K562 (cell line): ENCODE results near the gene OXTR. TPM values are rescaled to one million over a fixed set of nuclear protein-coding genes. Genes with fewer than 3 reads are reported as not detected.

Experiments
- ATAC-seq: fragments of 200-7000 bp; cut with Tn5 transposase; 3 replicates; pipeline ENCODE4 v1.9.1; 2020; ENCODE audit warnings: moderate library complexity
- BruUV-seq: library from RNA; stranded (reverse); fragments of 400-500 nt; replicated peaks from 2 replicates; lab custom pipeline; 2021; lab: Mats Ljungman, UMichigan
- CTCF ChIA-PET: fragments of 300-600 bp; formaldehyde crosslinking; extraction: SDS; loops from one replicate; lab custom pipeline; 2021; ENCODE audit warnings: low intra/inter-chr PET ratio; lab: Yijun Ruan, JAX
- POLR2A ChIA-PET: fragments of 300-600, 350-650 bp; sonication (Branson Sonifier 250); formaldehyde crosslinking; extraction: SDS; loops from one replicate; lab custom pipeline; 2021; ENCODE audit warnings: antibody characterized with exemption, inconsistent platforms; lab: Yijun Ruan, JAX
- DNase-seq, 4 experiments: peaks; one replicate each; pipeline versions ENCODE4 v3.0.0 to v3.0.0-alpha.2; 2011 to 2018; ENCODE audit warnings: low spot score in 3 of 4, mixed read lengths in 3 of 4; ENCODE audit errors: extremely low read depth in 1 of 4
- FAIRE-seq: peaks from 2 replicates; lab custom pipeline; 2011; peaks lifted over from hg19 to GRCh38; lab: Jason Lieb, UNC
- H2AFZ ChIP-seq: 2 replicates; pipeline ENCODE4 v1.6.0; 2011; ENCODE audit warnings: low read depth, low read length, control low read depth, inconsistent platforms
- H3K27ac ChIP-seq: fragments of 200-600 bp; 3 replicates; pipeline ENCODE4 v1.8.0; 2011; ENCODE audit warnings: low read depth, mild to moderate bottlenecking, control low read depth, inconsistent platforms, low read length, moderate library complexity, mixed read lengths; ENCODE audit errors: extremely low read depth
- H3K27me3 ChIP-seq, 2 experiments: fragments of 300-600 bp in 1 of 2; 2 replicates in 1 of 2; 3 replicates in 1 of 2; pipeline versions ENCODE4 v1.6.0 to v1.8.0; 2011; ENCODE audit warnings: inconsistent platforms in 2 of 2, low read length in 2 of 2, mild to moderate bottlenecking in 1 of 2, mixed read lengths in 1 of 2, moderate library complexity in 1 of 2; ENCODE audit not compliant: control insufficient read depth in 2 of 2, insufficient read depth in 2 of 2
- H3K36me3 ChIP-seq: fragments of 300-600 bp; 3 replicates; pipeline ENCODE4 v1.8.0; 2011; ENCODE audit warnings: mild to moderate bottlenecking, low read length, inconsistent platforms; ENCODE audit not compliant: control insufficient read depth, insufficient read depth
- H3K4me1 ChIP-seq, 2 experiments: fragments of 200-600 bp in 1 of 2; replicated peaks in 1 of 2; 2 replicates in 1 of 2; 3 replicates in 1 of 2; pipeline versions ENCODE4 v1.5.1 to v1.8.0; 2011; ENCODE audit warnings: inconsistent platforms in 2 of 2, low read length in 2 of 2, mild to moderate bottlenecking in 1 of 2, mixed read lengths in 1 of 2, moderate library complexity in 1 of 2; ENCODE audit not compliant: control insufficient read depth in 2 of 2, insufficient read depth in 2 of 2
- H3K4me2 ChIP-seq: 2 replicates; pipeline ENCODE4 v1.6.1; 2011; ENCODE audit warnings: low read length, control low read depth, inconsistent platforms, mixed read lengths; ENCODE audit not compliant: insufficient read depth
- H3K4me3 ChIP-seq: fragments of 200-600 bp; sonication (generic), shearing (Covaris generic); 2 replicates; pipeline ENCODE4 v1.5.1; 2016; ENCODE audit warnings: control low read depth, inconsistent platforms
- H3K79me2 ChIP-seq: fragments of 200-600 bp; 3 replicates; pipeline ENCODE4 v1.8.0; 2011; ENCODE audit warnings: low read length, inconsistent platforms; ENCODE audit not compliant: control insufficient read depth, insufficient read depth
- H3K9ac ChIP-seq, 2 experiments: 2 replicates each; pipeline versions ENCODE4 v1.6.0 to v1.6.1; 2011; ENCODE audit warnings: low read depth in 2 of 2, low read length in 2 of 2, control low read depth in 1 of 2, inconsistent platforms in 1 of 2, mild to moderate bottlenecking in 1 of 2, mixed read lengths in 1 of 2; ENCODE audit not compliant: insufficient read depth in 1 of 2
- H3K9me1 ChIP-seq: one replicate; pipeline ENCODE4 v1.6.0; 2011; ENCODE audit warnings: inconsistent platforms, mild to moderate bottlenecking, low read length, moderate library complexity; ENCODE audit not compliant: control insufficient read depth, insufficient read depth
- H3K9me3 ChIP-seq: replicated peaks from 2 replicates; pipeline ENCODE4 v1.5.1; 2011; ENCODE audit warnings: low read depth, low read length, inconsistent platforms; ENCODE audit not compliant: control insufficient read depth, insufficient read depth
- H4K20me1 ChIP-seq: replicated peaks from 2 replicates; pipeline ENCODE4 v1.6.1; 2011; ENCODE audit warnings: low read length, inconsistent platforms, mixed read lengths; ENCODE audit not compliant: control insufficient read depth, insufficient read depth
- CBX8 ChIP-seq: fragments of 200-600 bp; sonication (generic); IDR thresholded peaks from 2 replicates; pipeline ENCODE4 v1.6.1; 2012; ENCODE audit warnings: borderline replicate concordance, mixed run types, low read depth, mild to moderate bottlenecking, moderate library complexity, mixed read lengths, low read length, control low read depth, inconsistent platforms; ENCODE audit not compliant: poor library complexity, severe bottlenecking; ENCODE audit errors: extremely low read depth
- NCOA2 ChIP-seq, 2 experiments: fragments of 450-650 bp; IDR thresholded peaks; 2 replicates each; pipeline ENCODE4 v1.6.1; 2018; ENCODE audit warnings: mild to moderate bottlenecking in 2 of 2, moderate library complexity in 1 of 2; ENCODE audit not compliant: partially characterized antibody in 2 of 2
- PCBP2 ChIP-seq: fragments of 200-400 bp; formaldehyde crosslinking; IDR thresholded peaks from 2 replicates; pipeline ENCODE4 v1.6.1; 2018; ENCODE audit warnings: low read length, low read depth, mild to moderate bottlenecking, moderate library complexity; ENCODE audit not compliant: poor library complexity, severe bottlenecking
- SP2 ChIP-seq: IDR thresholded peaks from 2 replicates; pipeline ENCODE4 v1.6.1; 2011; ENCODE audit warnings: mild to moderate bottlenecking, low read depth, low read length, moderate library complexity; ENCODE audit not compliant: poor library complexity, severe bottlenecking; ENCODE audit errors: extremely low read depth
- U2AF2 ChIP-seq: fragments of 200-400 bp; formaldehyde crosslinking; optimal IDR thresholded peaks from 2 replicates; pipeline ENCODE3; 2017; ENCODE audit warnings: low read depth, mild to moderate bottlenecking, low read length
- ZNF347 ChIP-seq: fragments of 450-650 bp; formaldehyde crosslinking; IDR thresholded peaks from 2 replicates; pipeline ENCODE4 v1.4.0; 2020; ENCODE audit warnings: low read depth, mild to moderate bottlenecking, moderate library complexity
- ZNF507 ChIP-seq: conservative IDR thresholded peaks from 2 replicates; pipeline ENCODE4 v1.6.1; 2017; ENCODE audit warnings: missing genetic modification characterization, missing compliant biosample characterization
- WGBS: fragments of 100-300 bp; shearing (Covaris generic); methylation state at CpG from one replicate; pipeline ENCODE4 v1.1.6; 2016; ENCODE audit warnings: low coverage, mixed read lengths; ENCODE audit not compliant: insufficient coverage; ENCODE audit errors: missing lambda C conversion rate; 5-methylcytosine and 5-hydroxymethylcytosine counted together
- in situ Hi-C: fragments of 300-500 bp; cut with MboI; formaldehyde crosslinking; loops from 4 replicates; pipeline ENCODE4 v1.15.0; 2018; ENCODE audit warnings: inconsistent platforms, mixed read lengths
- intact Hi-C: fragments of 100-400 bp; cut with micrococcal nuclease; formaldehyde crosslinking; loops from 2 replicates; pipeline ENCODE4 v1.14.2; 2022
- polyA plus RNA-seq, 8 experiments: library from polyadenylated mRNA; depleted of rRNA in 4 of 8; stranded (reverse) in 5 of 8; unstranded in 3 of 8; fragments of >200 nt; fragmentation: Nextera tagmentation in 2 of 8; fragmentation: Illumina TruSeq in 1 of 8; extraction: Ambion mirVana in 2 of 8; extraction: Trizol in 1 of 8; gene quantifications; 2 replicates each; pipeline versions ENCODE4 v1.2.1 to v1.2.3, GENCODE V29; 2011 to 2014; ENCODE audit warnings: inconsistent platforms in 1 of 8, missing spikeins in 1 of 8
- total RNA-seq, 7 experiments: library from RNA; depleted of rRNA in 6 of 7; stranded (reverse); fragments of >200 nt in 6 of 7; fragmentation: Illumina TruSeq in 2 of 7; extraction: Trizol in 2 of 7; gene quantifications; 2 replicates each; pipeline versions ENCODE4 v1.2.1 to v1.2.3, GENCODE V29; 2011 to 2021; ENCODE audit warnings: low replicate concordance in 1 of 7
- TF ChIP-seq, protein P1 (sequence below): fragments of 250-450 bp; sonication (Bioruptor Pico); IDR thresholded peaks from 2 replicates; pipeline ENCODE4 v1.5.0; 2020; ENCODE audit warnings: mild to moderate bottlenecking
- TF ChIP-seq, protein P2 (sequence below): fragments of 450-650 bp; IDR thresholded peaks from 2 replicates; pipeline ENCODE4 v1.6.1; 2018; ENCODE audit warnings: mild to moderate bottlenecking, low read depth; ENCODE audit not compliant: partially characterized antibody

OXTR gene
- total and polyA plus RNA-seq, 9 of the 15 experiments (the other 6 are each of a cell fraction or from before 2014, with no cell fraction given) = 0.14 to 1.3 (median 0.80) TPM

DNA sequence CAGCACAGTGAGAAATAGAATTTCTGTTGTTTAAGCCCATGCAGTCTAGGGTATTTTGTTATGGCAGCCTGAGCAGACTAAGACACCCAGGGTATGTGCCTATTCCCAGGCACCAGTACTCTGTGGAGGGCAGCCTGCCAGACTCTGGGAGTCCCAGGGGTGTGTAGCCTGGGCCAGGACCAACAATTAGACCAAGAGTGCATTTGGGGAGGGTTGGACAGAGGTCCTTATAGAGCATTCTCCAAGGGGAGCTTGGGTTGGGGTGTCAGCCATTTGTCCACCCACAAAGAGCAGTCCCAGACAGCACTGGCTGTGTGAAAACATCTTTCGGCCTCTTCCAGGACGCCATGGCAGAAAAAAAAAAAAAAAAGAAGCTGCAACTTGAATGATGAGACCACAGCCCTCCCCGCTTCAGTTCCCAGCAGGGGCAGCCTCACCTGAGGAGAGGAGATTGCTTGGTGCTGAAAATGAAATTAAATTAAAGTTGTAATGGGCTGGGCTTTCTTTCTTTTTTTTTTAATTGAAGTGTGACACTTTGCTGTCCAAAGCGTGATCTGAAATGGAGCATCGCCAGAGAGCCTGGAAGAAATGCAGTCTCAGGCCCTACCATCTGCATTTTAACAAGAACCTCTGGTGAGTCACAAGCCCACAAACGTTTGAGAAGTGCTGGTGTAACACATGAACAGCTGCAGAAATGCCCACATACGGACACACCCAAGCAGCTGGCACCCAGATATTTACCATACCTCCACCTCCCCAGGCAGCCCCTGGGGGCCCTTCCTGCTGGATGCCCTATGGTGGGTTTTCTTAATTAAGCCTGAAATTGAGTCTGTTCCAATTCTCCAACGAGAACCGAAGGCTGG lies 57.1 kb downstream of the OXTR start:
- Histone ChIP-seq H3K4me1 (no peaks in the 10 kb centered on the region), H2AFZ (no peak overlapping the region), H3K36me3 (no peaks in the 10 kb centered on the region), H3K27me3 (peaks cover 6 to 67% of the 10 kb centered on the region in 2 experiments; a peak in 4 of 5 replicates), H3K9me1 (no peaks in the 10 kb centered on the region), H3K79me2 (no peaks in the 10 kb centered on the region), H4K20me1 (no peaks in the 10 kb centered on the region), H3K9me3 (no peaks in the 10 kb centered on the region), H3K9ac (no peak overlapping the region), H3K4me2 (no peak overlapping the region), H3K4me3 (no peak overlapping the region), H3K27ac (no peak overlapping the region)
- ATAC-seq (no peak), FAIRE-seq (peak; percentile 37), DNase-seq (peak in 1 of 4 experiments; percentile 3)
- in situ Hi-C loops = no loop called here
- intact Hi-C loops = no loop called here
- ChIA-PET CTCF (no interaction called here), POLR2A (interaction anchor here (0.6 to 0.7 kb wide), 2 partner anchors 10 to 20 kb away, joined by 3 read pairs; no protein-coding TSS in a partner anchor)
- TF ChIP-seq U2AF2 (no peak), PCBP2 (no peak), NCOA2 (IDR thresholded peaks at IDR 0.05; ENCODE audit: partially characterized antibody in 2 of 2) (no peak), SP2 (no peak), ZNF507 (no peak), CBX8 (no peak), ZNF347 (CRISPR knock-in tag) (no peak)
- TF ChIP-seq, protein P1, sequence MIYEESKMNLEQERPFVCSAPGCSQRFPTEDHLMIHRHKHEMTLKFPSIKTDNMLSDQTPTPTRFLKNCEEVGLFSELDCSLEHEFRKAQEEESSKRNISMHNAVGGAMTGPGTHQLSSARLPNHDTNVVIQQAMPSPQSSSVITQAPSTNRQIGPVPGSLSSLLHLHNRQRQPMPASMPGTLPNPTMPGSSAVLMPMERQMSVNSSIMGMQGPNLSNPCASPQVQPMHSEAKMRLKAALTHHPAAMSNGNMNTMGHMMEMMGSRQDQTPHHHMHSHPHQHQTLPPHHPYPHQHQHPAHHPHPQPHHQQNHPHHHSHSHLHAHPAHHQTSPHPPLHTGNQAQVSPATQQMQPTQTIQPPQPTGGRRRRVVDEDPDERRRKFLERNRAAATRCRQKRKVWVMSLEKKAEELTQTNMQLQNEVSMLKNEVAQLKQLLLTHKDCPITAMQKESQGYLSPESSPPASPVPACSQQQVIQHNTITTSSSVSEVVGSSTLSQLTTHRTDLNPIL (CRISPR knock-in tag) = no peak
- TF ChIP-seq, protein P2, sequence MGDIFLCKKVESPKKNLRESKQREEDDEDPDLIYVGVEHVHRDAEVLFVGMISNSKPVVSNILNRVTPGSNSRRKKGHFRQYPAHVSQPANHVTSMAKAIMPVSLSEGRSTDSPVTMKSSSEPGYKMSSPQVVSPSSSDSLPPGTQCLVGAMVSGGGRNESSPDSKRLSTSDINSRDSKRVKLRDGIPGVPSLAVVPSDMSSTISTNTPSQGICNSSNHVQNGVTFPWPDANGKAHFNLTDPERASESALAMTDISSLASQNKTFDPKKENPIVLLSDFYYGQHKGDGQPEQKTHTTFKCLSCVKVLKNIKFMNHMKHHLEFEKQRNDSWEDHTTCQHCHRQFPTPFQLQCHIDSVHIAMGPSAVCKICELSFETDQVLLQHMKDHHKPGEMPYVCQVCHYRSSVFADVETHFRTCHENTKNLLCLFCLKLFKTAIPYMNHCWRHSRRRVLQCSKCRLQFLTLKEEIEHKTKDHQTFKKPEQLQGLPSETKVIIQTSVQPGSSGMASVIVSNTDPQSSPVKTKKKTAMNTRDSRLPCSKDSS = no peak
- WGBS = 0% methylated on average over 8 of the region's 9 CpGs
- BruUV-seq = no TSS peak
